HG02763 (cell line): ENCODE results near the gene SPEM3.
A peak's percentile ranks its signal among the peaks of the same experiment; 100 is the strongest.

Source experiments
- ATAC-seq: cut with Tn5 transposase; IDR thresholded peaks from one replicate; pipeline ENCODE4 v1.9.1; 2021; ENCODE audit warnings: mild to moderate bottlenecking, moderate library complexity; ENCODE audit not compliant: unreplicated experiment

The SPEM3 gene

GRCh38 chr17:7419819-7420610, 8.6 kb upstream of the SPEM3 start, which contains the start of gene SPEM1:
SPEM1 (plus strand) TSS chr17:7420324; CDS start chr17:7420385, 61 bp downstream.
- ATAC-seq = no peak

DNA sequence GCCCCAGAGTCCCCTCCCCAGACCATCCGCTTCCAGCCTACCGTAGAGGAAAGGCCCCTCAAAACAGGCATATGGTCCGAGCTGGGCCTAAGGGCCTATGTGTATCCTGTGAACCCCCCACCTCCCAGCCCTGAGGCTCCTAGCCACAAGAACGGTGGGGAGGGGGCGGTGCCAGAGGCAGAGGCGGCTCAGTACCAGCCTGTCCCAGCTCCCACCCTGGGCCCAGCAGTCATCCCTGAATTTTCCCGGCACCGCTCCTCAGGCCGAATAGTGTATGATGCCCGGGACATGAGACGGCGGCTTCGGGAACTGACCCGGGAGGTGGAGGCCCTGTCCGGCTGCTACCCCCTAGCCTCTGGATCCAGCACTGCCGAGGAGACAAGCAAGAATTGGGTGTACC, 7.5 kb upstream of the SPEM3 start:
- ATAC-seq = no peak

DNA sequence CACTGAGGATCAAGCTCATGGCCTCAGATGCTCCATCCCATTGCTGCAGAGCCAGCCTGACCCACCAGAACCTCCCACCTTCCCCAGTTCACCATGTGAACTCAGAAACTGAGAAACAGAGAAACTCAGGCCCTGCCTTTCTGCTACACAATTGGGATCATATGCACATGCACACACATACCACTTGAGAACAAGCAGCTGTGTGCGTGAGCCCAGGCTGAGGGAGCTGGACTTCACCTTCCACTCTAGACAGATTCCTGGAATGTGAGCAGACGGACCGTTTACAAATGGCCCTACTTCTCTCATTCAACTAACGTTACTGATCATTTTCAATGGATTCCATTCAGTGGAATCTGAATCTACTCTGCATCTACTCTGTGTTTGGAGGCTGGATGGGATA, 5.0 kb upstream of the SPEM3 start:
- ATAC-seq = no peak

GRCh38 chr17:7425316-7425715, 3.3 kb upstream of the SPEM3 start, which contains the start of gene SPEM2:
SPEM2 (plus strand) TSS chr17:7425616; CDS start chr17:7425689, 73 bp downstream.
- no peak for ATAC-seq

GRCh38 chr17:7425756-7426155, 2.9 kb upstream of the SPEM3 start:
- ATAC-seq = no peak

DNA sequence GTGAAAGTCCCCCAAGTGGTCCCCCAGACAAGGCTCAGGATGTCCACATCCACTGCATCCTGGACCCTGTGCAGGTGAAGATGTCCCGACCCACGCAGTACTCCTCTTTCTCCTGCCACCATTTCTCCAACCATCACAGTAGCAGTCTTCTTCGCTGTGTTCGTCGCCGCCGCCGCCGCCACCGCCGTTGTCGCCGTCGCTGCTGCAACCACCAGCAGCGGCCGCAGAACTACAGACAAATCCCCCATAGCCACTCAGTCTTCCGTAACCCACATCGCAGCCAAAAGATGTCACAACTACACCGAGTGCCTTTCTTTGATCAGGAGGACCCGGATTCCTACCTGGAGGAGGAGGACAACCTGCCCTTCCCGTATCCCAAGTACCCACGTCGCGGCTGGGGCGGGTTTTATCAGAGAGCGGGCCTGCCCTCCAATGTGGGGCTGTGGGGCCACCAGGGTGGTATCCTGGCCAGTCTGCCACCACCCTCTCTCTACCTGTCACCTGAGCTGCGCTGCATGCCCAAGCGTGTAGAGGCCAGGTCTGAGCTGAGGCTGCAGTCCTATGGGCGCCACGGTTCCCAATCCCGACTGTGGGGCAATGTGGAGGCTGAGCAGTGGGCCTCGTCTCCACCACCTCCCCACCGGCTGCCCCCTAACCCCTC, 2.3 kb upstream of the SPEM3 start:
- ATAC-seq = no peak

- no peak for ATAC-seq
These were observed 1.7 kb upstream of the SPEM3 start for GRCh38 chr17:7426896-7427489.

DNA sequence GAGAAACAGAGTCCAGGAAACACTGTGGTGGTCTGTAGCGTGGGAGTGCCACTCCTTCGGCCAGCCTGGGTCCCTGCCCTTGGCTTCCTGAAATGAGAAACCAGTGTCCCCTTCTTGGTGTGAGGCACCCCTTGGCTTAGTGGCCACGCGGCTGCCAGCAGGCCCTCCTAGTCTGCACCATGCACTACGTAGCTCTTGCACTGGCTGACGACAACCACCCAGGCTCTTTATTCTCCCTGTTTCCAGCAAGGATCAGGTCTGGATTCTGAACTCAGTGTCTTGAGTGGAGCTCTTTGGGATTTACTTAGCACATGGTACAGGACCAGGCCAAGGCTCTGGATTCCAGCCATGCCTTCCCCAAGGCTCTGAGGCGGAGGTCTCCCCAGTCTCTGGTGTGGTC, 1.1 kb upstream of the SPEM3 start:
- ATAC-seq = no peak

DNA sequence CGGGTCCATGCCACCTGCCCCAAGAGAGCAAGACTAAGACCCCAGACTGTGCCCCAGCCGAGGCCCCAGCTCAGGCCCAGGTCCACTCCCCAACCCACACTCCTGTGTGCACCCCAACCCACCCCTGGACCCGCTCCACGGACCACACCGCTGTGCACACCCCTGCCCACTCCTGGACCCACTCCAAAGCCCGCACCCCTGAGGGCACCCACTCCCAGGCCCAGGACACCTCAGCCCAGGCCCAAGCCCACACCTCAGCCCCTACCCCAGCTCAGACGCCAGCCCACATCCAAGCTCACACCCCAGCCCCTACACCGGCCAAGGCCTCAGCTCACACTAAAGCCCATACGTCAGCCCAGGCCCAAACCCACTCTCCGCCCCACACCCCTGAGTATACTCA, 1.1 kb downstream of the SPEM3 start:
- no peak for ATAC-seq

DNA sequence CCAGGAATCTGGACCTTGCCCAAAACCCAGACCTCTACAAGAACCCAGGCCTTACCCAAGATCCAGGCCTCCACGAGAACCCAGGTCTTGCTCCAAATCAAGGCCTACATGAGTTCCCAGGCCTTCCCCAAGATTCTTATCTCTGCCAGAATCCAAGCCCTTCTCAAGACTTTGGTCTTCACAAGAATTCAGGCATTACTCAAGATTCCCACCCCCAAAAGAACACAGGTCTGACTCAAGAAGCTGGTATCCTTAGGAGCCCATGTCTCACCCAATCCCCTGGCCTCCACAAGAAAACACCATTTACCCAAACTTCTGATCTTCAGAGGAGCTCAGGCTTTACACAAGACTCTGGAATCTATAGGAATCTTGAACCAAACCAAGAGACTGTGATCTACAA, 2.6 kb downstream of the SPEM3 start:
- ATAC-seq = no peak

DNA sequence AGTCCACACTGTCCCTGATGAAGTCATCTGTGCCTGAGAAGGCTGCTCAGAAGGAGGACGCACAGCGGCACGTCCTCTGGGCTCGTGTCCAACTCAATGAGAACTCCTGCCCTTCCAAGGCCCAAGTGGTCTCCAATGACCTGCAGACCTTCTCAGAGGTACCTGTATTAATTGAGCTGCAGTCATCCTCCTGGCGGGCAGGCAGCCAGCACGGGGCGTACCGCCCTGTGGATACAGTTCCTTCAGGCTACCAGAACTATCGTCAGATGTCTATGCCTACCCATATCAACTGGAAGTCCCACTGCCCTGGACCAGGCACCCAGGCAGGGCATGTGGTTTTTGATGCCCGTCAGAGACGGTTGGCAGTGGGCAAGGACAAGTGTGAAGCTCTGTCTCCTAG, 3.6 kb downstream of the SPEM3 start:
- no peak for ATAC-seq

DNA sequence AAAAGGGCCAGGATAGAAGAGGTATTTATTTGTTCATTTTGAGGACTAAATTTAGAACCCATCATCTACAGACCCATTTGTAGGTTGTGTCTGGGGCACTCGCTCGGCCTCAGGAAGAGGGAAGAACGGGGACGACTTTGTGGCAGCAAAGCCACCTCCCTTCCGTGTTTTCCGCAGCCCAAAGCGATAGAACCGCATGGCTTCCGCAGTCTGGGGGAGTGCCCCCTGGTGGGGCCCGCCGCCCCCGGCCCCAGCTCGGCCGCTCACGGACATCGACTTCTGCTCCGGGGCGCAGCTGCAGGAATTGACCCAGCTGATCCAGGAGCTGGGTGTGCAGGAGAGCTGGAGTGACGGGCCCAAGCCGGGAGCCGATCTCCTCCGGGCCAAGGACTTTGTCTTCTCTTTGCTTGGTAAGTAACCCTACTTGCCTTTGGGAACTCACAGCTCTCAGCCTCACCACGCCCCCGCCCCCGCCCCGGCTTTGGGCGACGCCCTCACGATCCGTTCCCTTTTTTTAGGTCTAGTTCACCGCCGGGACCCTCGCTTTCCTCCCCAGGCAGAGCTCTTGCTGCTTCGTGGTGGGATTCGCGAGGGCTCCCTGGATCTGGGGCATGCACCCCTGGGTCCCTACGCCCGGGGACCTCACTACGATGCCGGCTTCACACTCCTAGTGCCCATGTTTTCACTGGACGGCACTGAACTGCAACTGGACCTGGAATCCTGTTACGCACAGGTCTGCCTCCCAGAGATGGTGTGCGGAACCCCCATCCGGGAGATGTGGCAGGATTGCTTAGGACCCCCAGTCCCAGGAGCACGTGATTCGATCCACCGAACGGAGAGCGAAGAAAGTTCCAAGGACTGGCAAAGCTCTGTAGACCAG, 7.3 kb downstream of the SPEM3 start:
- peak; percentile 26 for ATAC-seq

DNA sequence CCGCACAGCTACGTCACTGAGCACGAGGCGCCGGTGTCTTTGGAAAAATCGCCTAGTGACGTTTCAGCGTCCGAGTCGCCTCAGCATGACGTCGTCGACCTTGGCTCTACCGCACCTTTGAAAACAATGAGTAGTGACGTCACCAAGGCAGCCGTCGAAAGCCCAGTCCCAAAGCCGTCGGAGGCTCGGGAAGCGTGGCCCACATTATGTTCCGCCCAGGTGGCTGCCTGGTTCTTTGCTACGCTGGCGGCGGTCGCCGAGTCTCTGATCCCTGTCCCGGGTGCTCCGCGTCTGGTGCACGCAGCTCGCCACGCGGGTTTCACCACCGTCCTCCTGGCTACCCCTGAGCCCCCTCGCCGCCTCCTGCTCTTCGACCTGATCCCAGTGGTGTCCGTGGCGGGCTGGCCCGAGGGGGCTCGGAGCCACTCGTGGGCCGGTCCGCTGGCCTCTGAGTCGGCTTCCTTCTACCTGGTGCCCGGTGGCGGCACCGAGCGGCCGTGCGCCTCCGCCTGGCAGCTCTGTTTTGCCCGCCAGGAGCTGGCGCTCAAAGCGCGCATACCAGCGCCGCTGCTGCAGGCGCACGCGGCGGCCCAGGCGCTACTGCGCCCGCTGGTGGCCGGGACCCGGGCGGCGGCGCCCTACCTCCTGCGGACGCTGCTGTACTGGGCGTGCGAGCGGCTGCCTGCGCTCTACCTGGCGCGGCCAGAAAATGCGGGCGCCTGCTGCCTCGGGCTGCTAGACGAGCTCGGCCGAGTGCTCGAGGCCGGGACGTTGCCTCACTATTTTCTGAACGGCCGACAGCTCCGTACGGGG, 8.1 kb downstream of the SPEM3 start:
- ATAC-seq = no peak

GRCh38 chr17:7437369-7437863, 8.8 kb downstream of the SPEM3 start:
- ATAC-seq = no peak

- ATAC-seq = no peak
These were observed 9.4 kb downstream of the SPEM3 start for GRCh38 chr17:7437950-7438614.

- ATAC-seq = no peak
These were observed 10.2 kb downstream of the SPEM3 start for GRCh38 chr17:7438656-7439460.

DNA sequence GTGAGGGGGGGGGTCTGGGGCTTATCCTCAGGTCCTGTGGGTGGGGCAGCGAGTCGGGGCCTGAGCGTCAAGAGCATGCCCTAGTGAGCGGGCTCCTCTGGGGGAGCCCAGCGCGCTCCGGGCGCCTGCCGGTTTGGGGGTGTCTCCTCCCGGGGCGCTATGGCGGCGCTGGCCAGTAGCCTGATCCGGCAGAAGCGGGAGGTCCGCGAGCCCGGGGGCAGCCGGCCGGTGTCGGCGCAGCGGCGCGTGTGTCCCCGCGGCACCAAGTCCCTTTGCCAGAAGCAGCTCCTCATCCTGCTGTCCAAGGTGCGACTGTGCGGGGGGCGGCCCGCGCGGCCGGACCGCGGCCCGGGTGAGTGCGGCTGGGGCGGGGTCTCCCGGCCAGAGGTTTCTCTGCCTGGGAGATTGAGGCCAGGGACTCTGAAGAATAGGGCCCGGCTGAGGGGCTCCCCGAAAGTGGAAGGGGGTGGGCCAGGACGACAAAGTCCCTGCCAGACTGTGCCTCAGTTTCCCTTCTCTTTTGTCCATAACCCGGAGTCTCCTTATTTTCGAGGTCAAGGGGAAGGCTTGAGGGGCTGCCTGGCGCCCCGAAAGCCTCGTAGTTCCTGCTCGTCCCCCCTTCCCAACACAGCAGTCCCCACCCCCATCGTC, 10.9 kb downstream of the SPEM3 start, which contains the start of gene FGF11:
FGF11 (plus strand) TSS at position 51 of the 651 bp plus-strand sequence; CDS start at position 160, 109 bp downstream.
- no peak for ATAC-seq
